Stimulated activated CD8-positive, alpha-beta memory T cell treated with anti-CD3 and anti-CD28 coated beads, Interleukin-15, amount 100 ng/mL, for 4 hours (primary cell): ENCODE measurements around the gene ZNF324B.
"Not testable (repeated sequence)": the region's sequence is repeated elsewhere in the genome, so short reads cannot be mapped to it uniquely, and the experiment has no call there.

Experiments
- DNase-seq, 2 donors: peaks; one replicate each; pipeline ENCODE4 v3.0.0-alpha.2; 2020; ENCODE audit warnings: low read depth in 2 of 2

Gene ZNF324B

GRCh38 chr19:58453743-58454142, 2.3 kb downstream of the ZNF324B start:
- no peak for DNase-seq

DNA sequence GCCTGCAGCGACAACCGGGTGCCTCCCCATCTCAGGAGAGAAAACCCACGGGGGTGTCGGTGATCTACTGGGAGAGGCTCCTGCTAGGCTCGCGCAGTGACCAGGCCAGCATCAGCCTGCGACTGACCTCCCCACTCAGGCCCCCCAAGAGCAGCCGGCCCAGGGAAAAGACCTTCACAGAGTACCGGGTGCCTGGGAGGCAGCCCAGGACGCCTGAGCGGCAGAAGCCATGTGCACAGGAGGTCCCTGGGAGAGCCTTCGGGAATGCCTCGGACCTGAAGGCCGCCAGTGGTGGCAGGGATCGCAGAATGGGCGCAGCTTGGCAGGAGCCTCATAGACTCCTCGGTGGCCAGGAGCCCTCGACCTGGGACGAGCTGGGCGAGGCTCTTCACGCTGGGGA, 3.9 kb downstream of the ZNF324B start:
- DNase-seq = no peak

DNA sequence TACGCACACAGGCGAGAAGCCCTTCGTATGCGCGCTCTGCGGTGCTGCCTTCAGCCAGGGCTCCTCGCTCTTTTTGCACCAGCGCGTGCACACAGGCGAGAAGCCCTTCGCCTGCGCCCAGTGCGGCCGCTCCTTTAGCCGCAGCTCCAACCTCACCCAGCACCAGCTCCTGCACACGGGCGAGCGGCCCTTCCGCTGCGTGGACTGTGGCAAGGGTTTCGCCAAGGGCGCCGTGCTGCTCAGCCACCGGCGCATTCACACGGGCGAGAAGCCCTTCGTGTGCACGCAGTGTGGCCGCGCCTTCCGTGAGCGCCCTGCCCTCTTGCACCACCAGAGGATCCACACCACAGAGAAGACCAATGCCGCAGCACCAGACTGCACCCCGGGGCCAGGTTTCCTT, 4.7 kb downstream of the ZNF324B start:
- DNase-seq = no peak

DNA sequence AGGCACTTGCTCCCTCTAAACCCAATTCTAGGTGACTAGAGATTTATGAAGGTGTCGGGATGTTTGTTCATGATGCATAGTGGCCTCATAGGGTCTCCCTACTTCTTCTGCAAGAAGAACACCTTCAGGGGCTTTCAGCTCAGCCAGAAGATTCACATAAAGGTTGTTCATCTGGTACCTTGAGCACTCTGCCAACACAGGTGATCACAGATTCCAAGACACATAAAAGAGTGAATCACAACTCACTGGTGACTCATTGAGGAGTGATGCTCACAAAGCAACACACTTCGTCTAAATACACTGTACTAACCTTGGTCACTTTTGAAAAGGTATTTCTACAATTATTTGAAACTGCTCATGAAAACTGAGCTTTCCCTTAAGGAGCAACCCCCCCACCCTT, 8.6 kb downstream of the ZNF324B start:
- no peak for DNase-seq

DNA sequence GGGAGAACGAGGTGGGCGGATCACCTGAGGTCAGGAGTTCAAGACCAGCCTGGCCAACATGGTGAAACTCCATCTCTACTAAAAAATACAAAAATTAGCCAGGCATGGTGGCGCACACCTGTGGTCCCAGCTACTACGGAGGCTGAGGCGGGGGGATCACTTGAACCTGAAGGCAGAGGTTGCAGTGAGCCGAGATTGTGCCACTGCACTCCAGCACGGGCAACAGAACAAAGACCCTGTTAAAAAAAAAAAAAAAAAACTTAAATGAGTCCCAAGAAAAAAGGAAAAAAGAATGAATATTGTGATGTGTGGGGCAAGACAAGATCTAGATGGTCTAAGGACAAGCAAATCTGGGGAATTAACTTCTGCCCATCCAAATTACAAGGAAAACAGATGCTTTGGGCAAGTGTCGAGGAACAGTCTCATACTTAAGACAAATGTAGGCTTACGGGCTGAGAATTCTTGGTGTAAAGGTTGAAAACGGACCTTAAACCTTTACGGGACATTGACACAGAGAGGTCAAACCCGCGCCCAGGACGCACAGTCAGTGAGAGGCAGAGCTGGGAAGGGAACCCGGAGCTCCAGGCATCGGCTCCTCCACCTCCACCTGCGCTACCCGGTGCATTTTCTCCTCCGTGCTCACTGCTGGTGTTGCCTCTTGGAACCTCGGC, 14.8 kb downstream of the ZNF324B start:
- DNase-seq = no peak

DNA sequence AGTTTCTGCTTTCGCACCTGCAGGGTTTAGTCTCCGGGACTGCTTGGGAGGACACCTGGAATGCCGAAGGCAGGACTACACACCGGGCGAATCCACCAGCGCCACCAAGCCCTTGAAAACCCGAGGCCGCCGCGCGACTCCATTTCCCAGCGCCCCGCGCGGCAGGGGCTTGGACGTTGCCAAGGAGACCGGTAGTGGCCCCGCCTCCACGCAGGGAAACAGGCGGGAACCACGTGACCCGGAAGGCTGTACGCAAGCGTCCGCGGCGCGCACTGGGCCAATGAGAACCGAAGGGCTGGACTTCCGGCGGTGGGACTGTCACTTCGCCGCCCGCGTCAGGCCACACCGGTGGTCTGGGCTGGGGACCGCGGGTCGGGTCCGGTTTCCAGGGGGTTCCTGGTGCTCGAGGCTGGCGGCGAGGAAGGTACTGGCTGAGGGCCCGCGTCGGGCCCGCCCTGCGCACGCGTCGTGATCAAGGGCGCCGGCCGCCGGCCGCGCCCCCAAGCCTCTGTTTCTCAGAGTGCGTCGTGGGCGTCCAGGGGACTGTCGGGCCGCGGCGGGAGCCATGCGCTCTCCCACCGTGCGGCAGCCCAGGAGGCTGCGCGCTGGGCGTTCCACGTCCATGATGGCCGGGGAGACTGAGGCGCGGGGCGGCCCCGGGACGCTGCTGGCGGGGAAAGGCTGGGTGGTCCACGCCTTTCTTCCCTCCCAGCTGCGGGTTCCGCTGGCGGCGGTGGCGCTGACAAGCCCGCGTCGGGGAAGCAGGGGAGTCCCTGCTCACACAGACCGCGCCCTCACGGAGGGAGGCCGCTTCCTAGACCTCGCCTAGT, 15.6 kb downstream of the ZNF324B start, which contains the start of gene ZNF324:
Gene ZNF324 (plus strand): TSS at position 321 of the 830 bp plus-strand sequence. CDS start 2,106 bp downstream, outside the sequence.
- peak; percentile 93 to 94 for DNase-seq

- DNase-seq = no peak
Measured at GRCh38 chr19:58468216-58468839, 16.9 kb downstream of the ZNF324B start.

DNA sequence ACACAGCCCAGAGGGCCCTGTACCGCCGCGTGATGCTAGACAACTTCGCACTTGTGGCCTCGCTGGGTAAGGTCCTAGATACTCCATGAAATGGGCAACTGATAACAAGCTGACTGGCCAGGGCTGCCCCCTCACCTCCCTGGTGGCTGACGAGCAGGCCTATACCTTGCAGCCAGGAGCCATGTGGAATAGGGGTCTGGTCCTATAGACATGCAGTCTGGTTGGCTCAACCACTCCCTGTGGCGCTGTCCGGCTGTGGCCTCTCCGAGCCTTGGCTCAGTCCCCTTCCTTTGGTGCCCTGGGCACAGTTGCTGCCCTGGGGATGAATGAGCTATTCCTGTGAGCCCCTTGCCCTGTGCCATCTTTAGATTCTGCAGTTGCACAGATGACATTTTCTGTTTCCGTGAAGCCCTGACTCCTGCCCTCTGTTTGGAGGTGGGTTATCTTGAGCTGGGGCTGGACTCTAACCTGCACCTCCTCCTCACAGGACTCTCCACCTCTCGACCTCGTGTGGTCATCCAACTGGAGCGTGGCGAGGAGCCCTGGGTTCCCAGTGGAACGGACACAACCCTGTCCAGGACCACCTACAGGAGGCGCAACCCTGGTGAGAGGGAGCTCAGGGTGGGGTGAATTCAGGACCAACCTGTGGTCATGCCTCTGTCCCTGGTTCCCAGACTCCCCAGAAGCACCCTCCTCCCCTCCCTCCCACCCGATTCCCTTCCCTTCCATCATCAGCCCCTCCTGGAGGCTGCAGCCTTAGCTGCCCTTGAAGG, 18.0 kb downstream of the ZNF324B start:
- no peak for DNase-seq

- not testable (repeated sequence) for DNase-seq
Measured at GRCh38 chr19:58470837-58471543, 19.6 kb downstream of the ZNF324B start.

DNA sequence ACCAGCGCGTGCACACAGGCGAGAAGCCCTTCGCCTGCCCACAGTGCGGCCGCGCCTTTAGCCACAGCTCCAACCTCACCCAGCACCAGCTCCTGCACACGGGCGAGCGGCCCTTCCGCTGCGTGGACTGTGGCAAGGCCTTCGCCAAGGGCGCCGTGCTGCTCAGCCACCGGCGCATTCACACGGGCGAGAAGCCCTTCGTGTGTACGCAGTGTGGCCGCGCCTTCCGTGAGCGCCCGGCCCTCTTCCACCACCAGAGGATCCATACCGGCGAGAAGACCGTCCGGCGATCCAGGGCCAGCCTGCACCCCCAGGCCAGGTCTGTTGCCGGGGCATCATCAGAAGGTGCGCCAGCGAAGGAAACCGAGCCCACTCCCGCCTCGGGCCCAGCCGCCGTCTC, 20.3 kb downstream of the ZNF324B start:
- no peak for DNase-seq

DNA sequence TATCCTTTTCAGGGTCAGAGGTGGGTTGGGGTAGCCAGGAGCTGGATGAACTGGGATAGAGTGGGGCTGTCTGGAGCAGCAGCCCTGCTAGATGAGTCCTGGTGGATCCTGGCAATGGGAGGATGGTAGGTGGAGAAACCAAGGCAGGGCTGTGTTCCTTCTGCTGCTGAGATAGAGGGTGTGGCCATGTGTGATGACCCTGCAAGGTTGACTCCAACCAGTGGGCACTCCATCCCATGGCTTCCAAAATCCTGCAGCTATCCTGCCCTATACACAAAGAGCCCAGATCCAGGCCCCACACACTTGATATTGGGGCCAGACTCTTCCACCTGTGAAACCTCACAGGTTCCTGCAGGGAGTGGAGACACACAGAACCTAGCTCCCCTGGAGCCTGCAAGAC, 22.4 kb downstream of the ZNF324B start:
- no peak for DNase-seq

DNA sequence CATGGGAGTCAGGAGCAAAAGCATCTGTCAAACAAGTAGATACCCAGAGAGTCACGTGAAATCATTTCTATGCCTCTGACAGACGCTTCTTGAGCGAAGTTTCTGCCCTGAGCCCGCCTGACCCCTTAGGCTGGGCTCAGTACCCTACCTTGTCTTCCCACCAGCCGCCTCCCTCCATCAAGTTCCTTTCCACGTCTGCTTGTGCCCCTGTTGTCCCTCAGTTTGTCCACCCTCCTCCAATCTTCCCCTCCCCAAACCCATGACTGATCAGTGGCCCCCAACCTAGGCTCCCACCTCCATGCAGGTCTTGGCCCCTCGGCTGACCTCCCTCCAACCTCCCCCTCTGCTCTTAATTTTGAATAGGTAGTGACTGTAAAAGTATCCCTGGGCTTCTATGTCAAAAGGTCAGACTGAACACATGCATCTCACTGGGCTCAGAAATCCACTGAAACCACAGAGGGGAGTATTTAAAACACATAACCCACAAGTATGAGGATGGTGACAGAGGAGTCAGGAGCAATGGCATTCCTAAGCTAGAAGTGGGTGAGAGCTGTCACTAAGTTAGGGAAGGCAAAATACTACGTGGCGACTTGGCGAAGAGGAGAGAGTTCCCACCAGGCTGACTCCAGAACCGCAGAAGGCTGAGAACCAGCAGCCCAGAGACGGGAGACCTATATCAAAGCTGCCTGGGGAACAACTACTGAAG, 23.0 kb downstream of the ZNF324B start:
- DNase-seq = no peak

- no peak for DNase-seq
Measured at GRCh38 chr19:58474997-58475713, 23.7 kb downstream of the ZNF324B start.

GRCh38 chr19:58475714-58476497, 24.5 kb downstream of the ZNF324B start, which contains the start of gene ZNF446:
TSS of gene ZNF446 (plus strand) at chr19:58476352. CDS start at chr19:58477219, 867 bp downstream.
- peak; percentile 93 to 94 for DNase-seq

DNA sequence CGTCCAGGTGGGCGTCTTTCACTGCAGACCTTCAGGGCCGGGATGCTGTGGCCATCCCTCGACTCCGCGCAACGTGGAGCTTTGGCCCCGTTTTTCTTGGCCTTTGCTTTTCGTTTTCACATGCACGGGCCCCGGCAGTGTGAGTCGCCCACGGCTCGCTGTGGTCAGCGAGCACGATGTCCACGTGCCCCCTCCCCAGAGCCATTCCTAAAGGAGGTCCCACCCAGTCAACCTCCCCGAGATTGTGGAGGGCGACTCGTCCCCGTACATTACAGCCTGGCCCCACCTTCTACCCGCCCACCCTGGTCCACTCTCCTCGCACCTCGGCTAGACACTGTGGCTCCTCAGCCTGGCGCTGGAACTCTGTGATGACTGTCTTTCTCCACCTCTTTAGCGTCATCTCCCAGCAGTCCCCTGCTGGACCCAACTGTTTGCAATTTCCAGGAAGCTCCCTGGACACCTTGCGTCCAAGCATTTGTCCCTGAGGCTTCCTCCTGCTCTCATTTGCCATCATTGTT, 25.1 kb downstream of the ZNF324B start:
- DNase-seq = no peak

- DNase-seq = no peak
Measured at GRCh38 chr19:58477130-58477529, 25.7 kb downstream of the ZNF324B start.

GRCh38 chr19:58477871-58478270, 26.4 kb downstream of the ZNF324B start:
- no peak for DNase-seq

DNA sequence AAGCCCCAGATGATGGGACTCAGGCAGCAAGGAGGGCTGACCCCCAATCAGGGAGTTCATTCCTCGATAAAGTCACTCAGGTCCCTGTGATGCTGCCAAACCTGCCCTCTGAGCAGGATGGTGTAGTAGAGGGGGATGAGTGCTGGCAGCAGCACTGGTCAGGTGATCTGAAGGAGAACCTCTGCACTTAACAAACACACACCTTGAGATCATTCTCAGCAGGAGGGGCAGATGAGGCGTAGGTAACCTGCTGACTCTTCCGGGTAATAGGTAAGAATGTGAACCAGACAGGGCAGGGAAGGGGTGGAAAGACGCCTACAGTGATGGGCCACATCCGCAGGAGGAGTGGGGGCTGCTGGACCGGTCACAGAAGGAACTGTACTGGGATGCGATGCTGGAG, 27.9 kb downstream of the ZNF324B start:
- no peak for DNase-seq
